Choroid plexus epithelial cell (primary cell): ENCODE measurements around the gene CHMP3.

Experiments
- DNase-seq: peaks from one replicate; pipeline ENCODE4 v3.0.0-alpha.2; 2010; ENCODE audit warnings: low read depth
- H3K4me3 ChIP-seq: 2 replicates; pipeline ENCODE4 v1.5.1; 2011; ENCODE audit warnings: low read depth, mild to moderate bottlenecking, control low read depth, low read length, moderate library complexity
- TF ChIP-seq, protein P1 (sequence below): conservative IDR thresholded peaks from 2 replicates; pipeline ENCODE4 v1.5.1; 2011; ENCODE audit warnings: low read depth, mild to moderate bottlenecking, control low read depth, inconsistent platforms, low read length, moderate library complexity

The CHMP3 gene

DNA sequence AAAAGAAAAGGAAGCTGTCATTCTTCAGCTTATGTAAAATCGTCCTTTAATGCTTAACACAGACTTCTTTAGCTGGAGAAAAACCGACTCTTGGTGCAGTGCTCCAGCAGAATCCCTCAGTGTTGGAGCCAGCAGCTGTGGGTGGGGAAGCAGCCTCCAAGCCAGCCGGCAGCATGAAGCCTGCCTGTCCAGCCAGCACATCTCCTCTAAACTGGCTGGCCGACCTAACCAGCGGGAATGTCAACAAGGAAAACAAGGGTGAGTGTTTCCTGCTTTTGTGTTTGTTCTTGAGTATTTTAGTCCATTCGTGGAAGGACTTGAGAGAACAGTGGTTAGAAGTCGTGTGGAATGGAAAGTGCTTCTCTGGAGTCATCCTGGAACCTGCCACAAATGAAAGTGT lies 83.1 kb downstream of the CHMP3 start:
- no peak for DNase-seq
- TF ChIP-seq, protein P1, sequence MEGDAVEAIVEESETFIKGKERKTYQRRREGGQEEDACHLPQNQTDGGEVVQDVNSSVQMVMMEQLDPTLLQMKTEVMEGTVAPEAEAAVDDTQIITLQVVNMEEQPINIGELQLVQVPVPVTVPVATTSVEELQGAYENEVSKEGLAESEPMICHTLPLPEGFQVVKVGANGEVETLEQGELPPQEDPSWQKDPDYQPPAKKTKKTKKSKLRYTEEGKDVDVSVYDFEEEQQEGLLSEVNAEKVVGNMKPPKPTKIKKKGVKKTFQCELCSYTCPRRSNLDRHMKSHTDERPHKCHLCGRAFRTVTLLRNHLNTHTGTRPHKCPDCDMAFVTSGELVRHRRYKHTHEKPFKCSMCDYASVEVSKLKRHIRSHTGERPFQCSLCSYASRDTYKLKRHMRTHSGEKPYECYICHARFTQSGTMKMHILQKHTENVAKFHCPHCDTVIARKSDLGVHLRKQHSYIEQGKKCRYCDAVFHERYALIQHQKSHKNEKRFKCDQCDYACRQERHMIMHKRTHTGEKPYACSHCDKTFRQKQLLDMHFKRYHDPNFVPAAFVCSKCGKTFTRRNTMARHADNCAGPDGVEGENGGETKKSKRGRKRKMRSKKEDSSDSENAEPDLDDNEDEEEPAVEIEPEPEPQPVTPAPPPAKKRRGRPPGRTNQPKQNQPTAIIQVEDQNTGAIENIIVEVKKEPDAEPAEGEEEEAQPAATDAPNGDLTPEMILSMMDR: no peak

DNA sequence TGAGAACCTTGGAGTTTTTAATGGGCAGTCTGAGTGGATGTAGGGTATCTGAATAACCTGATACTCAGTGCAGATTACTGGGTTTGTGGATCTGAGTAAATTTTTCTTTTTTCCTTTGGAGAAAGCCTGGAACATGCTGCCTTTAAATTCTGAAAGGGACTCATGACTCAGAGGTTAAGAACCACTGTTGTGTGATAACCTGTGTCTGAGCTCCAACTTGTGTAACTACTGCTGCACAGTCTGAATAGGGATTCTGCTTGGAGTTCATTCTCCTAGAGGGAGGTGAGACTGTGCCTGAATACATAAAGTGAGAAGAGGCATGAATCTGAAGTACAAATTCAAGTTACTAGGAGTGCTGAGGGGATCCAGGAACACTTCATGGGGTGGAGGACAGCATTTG lies 85.9 kb downstream of the CHMP3 start:
- TF ChIP-seq, protein P1: no peak

More for the DNA sequence above, 83.1 kb downstream of the CHMP3 start:
- no peak overlapping the region for H3K4me3 ChIP-seq

DNA sequence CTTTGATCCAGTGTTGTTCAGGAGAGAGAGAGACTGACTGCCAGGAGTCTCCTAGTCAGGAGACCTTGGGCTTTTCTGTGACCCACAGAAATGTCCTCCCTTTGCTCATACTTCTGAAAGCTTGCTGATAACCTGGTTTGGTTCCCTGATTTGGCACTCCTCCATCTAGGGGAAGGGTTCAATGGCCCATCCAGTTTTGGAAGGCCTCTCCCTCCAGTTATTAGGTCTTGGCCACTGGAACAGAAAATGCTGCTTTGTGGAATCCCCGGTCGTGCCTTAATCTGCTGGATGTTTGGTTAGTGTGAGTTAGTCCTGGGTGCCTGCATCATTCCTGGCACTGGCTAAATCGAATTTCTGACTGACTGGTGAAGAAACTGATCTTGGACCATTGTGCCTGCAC lies 86.3 kb downstream of the CHMP3 start:
- TF ChIP-seq, protein P1: no peak
- no peak overlapping the region for H3K4me3 ChIP-seq
- no peak for DNase-seq

More for the DNA sequence above, 85.9 kb downstream of the CHMP3 start:
- H3K4me3 ChIP-seq: no peak overlapping the region
- peak; percentile 41 for DNase-seq

- TF ChIP-seq, protein P1: no peak
- peak; percentile 72 for DNase-seq
Observed at GRCh38 chr2:86476092-86476491, 87.2 kb downstream of the CHMP3 start.

DNA sequence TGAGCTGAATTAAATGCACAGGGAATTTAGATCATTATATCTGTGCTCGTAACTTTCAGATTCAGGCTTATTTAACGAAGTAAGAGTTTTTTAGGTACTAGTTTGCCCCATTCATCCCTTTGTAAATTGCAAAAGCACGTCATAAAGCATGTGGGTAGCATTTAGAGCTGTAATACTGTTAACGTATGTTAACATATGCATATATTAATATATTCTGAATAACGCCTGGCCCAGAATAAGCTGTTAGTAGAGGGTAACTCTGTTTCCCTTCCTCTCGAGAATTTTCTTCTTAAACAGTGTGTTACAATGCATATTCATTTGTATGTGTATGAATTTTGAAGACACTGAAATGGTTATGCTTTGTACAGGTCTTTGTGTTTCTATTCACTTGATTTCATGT lies 91.6 kb downstream of the CHMP3 start:
- no peak for DNase-seq
- H3K4me3 ChIP-seq: no peak overlapping the region
- TF ChIP-seq, protein P1: no peak

More at GRCh38 chr2:86476092-86476491, 87.2 kb downstream of the CHMP3 start:
- no peak overlapping the region for H3K4me3 ChIP-seq

DNA sequence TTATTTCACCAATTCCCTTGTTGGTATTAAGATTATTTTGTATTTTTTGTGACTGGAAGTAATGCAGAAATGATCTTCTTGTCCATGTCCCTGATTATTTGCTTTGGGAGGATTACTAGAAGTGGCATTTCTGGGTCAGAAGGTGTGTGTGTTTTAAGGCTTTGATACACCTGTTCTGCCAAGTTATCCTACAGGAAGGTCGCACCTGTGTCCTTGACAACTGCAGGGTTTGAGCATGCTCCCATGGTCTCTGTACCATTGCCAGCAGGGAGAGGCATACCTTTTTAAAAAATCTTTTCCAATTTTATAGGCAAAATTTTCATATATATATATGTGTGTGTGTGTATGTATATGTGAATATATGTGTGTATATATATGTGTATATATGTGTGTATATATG lies 92.4 kb downstream of the CHMP3 start:
- H3K4me3 ChIP-seq: no peak overlapping the region
- TF ChIP-seq, protein P1: no peak
- no peak for DNase-seq

GRCh38 chr2:86468162-86469033 lies 94.8 kb downstream of the CHMP3 start:
- no peak overlapping the region for H3K4me3 ChIP-seq

More at GRCh38 chr2:86468162-86469033, 94.8 kb downstream of the CHMP3 start:
- TF ChIP-seq, protein P1: no peak
- DNase-seq: no peak
